ENCODE data around the gene ANKUB1.

GRCh38 chr3:149765762-149766334, 26.5 kb downstream of the ANKUB1 start:
- TF ChIP-seq, protein P1, sequence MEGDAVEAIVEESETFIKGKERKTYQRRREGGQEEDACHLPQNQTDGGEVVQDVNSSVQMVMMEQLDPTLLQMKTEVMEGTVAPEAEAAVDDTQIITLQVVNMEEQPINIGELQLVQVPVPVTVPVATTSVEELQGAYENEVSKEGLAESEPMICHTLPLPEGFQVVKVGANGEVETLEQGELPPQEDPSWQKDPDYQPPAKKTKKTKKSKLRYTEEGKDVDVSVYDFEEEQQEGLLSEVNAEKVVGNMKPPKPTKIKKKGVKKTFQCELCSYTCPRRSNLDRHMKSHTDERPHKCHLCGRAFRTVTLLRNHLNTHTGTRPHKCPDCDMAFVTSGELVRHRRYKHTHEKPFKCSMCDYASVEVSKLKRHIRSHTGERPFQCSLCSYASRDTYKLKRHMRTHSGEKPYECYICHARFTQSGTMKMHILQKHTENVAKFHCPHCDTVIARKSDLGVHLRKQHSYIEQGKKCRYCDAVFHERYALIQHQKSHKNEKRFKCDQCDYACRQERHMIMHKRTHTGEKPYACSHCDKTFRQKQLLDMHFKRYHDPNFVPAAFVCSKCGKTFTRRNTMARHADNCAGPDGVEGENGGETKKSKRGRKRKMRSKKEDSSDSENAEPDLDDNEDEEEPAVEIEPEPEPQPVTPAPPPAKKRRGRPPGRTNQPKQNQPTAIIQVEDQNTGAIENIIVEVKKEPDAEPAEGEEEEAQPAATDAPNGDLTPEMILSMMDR (IDR thresholded peaks at IDR 0.05): peak in 1 of 3 donors; percentile 32
- no peak for TF ChIP-seq POLR2A (IDR thresholded peaks at IDR 0.05)
- no peak for TF ChIP-seq POLR2AphosphoS5 (IDR thresholded peaks at IDR 0.05)

Data from breast epithelium (tissue), 3 donors.